Adrenal gland (tissue), 5 donors: ENCODE data around the gene KRTAP12-1.
"Not testable (repeated sequence)": the region's sequence is repeated elsewhere in the genome, so short reads cannot be mapped to it uniquely, and the experiment has no call there.

Experiments
- POLR2A ChIP-seq, 2 donors: fragments of 450-650 bp; IDR thresholded peaks; one replicate each; pipeline ENCODE4 v1.6.1; 2017; ENCODE audit warnings: antibody characterized with exemption in 2 of 2, mild to moderate bottlenecking in 2 of 2, moderate library complexity in 1 of 2
- TF ChIP-seq, protein P1 (sequence below), 6 experiments: fragments of 450-650 bp in 4 of 6; fragments of 200-600 bp in 2 of 6; sonication (generic) in 1 of 6; IDR thresholded peaks; 1 replicate in 5 of 6; 2 replicates in 1 of 6; pipeline versions ENCODE4 v1.5.1 to v1.8.0; 2016 to 2021; ENCODE audit warnings: antibody characterized with exemption in 6 of 6, mild to moderate bottlenecking in 2 of 6, moderate library complexity in 1 of 6
- donor health status: DM: no; HTN: no; CAD: no.

- not testable (repeated sequence) for TF ChIP-seq POLR2A (IDR thresholded peaks at IDR 0.05)
- TF ChIP-seq, protein P1, sequence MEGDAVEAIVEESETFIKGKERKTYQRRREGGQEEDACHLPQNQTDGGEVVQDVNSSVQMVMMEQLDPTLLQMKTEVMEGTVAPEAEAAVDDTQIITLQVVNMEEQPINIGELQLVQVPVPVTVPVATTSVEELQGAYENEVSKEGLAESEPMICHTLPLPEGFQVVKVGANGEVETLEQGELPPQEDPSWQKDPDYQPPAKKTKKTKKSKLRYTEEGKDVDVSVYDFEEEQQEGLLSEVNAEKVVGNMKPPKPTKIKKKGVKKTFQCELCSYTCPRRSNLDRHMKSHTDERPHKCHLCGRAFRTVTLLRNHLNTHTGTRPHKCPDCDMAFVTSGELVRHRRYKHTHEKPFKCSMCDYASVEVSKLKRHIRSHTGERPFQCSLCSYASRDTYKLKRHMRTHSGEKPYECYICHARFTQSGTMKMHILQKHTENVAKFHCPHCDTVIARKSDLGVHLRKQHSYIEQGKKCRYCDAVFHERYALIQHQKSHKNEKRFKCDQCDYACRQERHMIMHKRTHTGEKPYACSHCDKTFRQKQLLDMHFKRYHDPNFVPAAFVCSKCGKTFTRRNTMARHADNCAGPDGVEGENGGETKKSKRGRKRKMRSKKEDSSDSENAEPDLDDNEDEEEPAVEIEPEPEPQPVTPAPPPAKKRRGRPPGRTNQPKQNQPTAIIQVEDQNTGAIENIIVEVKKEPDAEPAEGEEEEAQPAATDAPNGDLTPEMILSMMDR (IDR thresholded peaks at IDR 0.05), result not testable (repeated sequence)
Observed at GRCh38 chr21:44638506-44639330, 43.2 kb downstream of the KRTAP12-1 start.
